ENCODE results near the gene SAA4. TPM values are rescaled to one million over a fixed set of nuclear protein-coding genes. Genes with fewer than 3 reads are reported as not detected.

The SAA4 gene
- total RNA-seq, 1 experiment from 2014 or later = not detected

DNA sequence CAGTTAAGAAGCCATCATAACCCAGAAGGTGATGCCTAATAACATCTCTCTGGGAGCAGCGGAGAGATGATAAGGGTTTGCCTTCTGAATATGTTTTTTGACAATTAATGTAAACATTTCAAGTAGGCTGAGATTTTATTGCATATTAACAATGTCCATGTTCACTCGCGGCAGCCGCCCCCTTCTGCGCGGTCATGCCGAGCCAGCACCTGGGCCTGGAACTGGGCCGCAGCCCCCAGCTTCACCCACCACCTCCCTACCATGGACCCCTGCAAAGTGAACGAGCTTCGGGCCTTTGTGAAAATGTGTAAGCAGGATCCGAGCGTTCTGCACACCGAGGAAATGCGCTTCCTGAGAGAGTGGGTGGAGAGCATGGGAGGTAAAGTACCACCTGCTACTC lies 25.1 kb upstream of the SAA4 start:
- DNase-seq (ENCODE audit: low read depth, low spot score) (no peak), ATAC-seq (no peak)
- Histone ChIP-seq H3K9me3 (ENCODE audit: control insufficient read depth in 1 of 2, insufficient read depth in 1 of 2, low read depth in 1 of 2, low read length in 2 of 2) (no peaks in the 10 kb centered on the region), H3K9me2 (ENCODE audit: insufficient read depth) (no peaks in the 10 kb centered on the region), H3K4me3 (replicated peaks in 1 of 2; ENCODE audit: low read depth in 1 of 2, low read length in 2 of 2) (no peak overlapping the region), H3K79me2 (ENCODE audit: insufficient read depth, low read length) (no peaks in the 10 kb centered on the region), H3K4me1 (ENCODE audit: control insufficient read depth in 1 of 2, insufficient read depth in 2 of 2, low read length in 2 of 2) (no peaks in the 10 kb centered on the region), H3K9ac (ENCODE audit: low read length) (no peak overlapping the region), H4K20me1 (ENCODE audit: insufficient read depth) (no peaks in the 10 kb centered on the region), H3K27me3 (ENCODE audit: insufficient read depth, low read length) (no peaks in the 10 kb centered on the region), H3K4me2 (ENCODE audit: low read length) (no peak overlapping the region), H2AFZ (ENCODE audit: low read depth, low read length, poor library complexity, severe bottlenecking) (no peak overlapping the region), H3K27ac (ENCODE audit: low read depth, low read length) (no peak overlapping the region), H3K36me3 (ENCODE audit: control insufficient read depth in 1 of 2, insufficient read depth in 2 of 2, low read length in 2 of 2) (no peaks in the 10 kb centered on the region)
- intact Hi-C loops (cut with micrococcal nuclease) = no loop called here
- ChIA-PET POLR2A (no interaction called here), RAD21 (ENCODE audit: low non-redundant PET in 1 of 2, low total read pairs in 2 of 2, uncharacterized antibody in 2 of 2, unreplicated experiment in 2 of 2) (no interaction called here), CTCF (no interaction called here)
- BruUV-seq (replicated peaks) = no TSS peak
- TF ChIP-seq YY1 (IDR thresholded peaks at IDR 0.05; ENCODE audit: extremely low read depth, insufficient replicate concordance, low read depth, low read length) (no peak), SP1 (IDR thresholded peaks at IDR 0.05; ENCODE audit: low read depth) (no peak), ZNF274 (IDR thresholded peaks at IDR 0.05; ENCODE audit: low read depth, low read length) (no peak), CEBPB (IDR thresholded peaks at IDR 0.05; ENCODE audit: low read depth) (no peak), CBX3 (IDR thresholded peaks at IDR 0.05; ENCODE audit: low read depth) (no peak), SIN3A (IDR thresholded peaks at IDR 0.05; ENCODE audit: low read depth) (no peak), ELF1 (IDR thresholded peaks at IDR 0.05; ENCODE audit: borderline replicate concordance, low read depth) (no peak), TCF7L2 (IDR thresholded peaks at IDR 0.05; ENCODE audit: borderline replicate concordance, extremely low read depth, insufficient read depth, insufficient read length) (no peak)

GRCh38 chr11:18259259-18259658 lies 22.7 kb upstream of the SAA4 start:
- no peaks in the 10 kb centered on the region for H3K27me3 ChIP-seq (ENCODE audit: insufficient read depth, low read length)
- ATAC-seq = no peak

More at GRCh38 chr11:18259259-18259658, 22.7 kb upstream of the SAA4 start:
- ChIA-PET RAD21 (ENCODE audit: low non-redundant PET in 1 of 2, low total read pairs in 2 of 2, uncharacterized antibody in 2 of 2, unreplicated experiment in 2 of 2) (interaction anchor here in 1 of 2 experiments (0.6 kb wide), 1 partner anchor 96 kb away, joined by 5 read pairs; no protein-coding TSS in a partner anchor), CTCF (no interaction called here), POLR2A (no interaction called here)
- no TSS peak for BruUV-seq (replicated peaks)
- no peaks in the 10 kb centered on the region for H4K20me1 ChIP-seq (ENCODE audit: insufficient read depth)
- no peaks in the 10 kb centered on the region for H3K36me3 ChIP-seq (ENCODE audit: control insufficient read depth in 1 of 2, insufficient read depth in 2 of 2, low read length in 2 of 2)
- H3K4me2 ChIP-seq (ENCODE audit: low read length) = no peak overlapping the region
- H3K4me3 ChIP-seq (replicated peaks in 1 of 2; ENCODE audit: low read depth in 1 of 2, low read length in 2 of 2) = no peak overlapping the region
- H3K9me3 ChIP-seq (ENCODE audit: control insufficient read depth in 1 of 2, insufficient read depth in 1 of 2, low read depth in 1 of 2, low read length in 2 of 2) = no peaks in the 10 kb centered on the region
- TF ChIP-seq EGR1 (IDR thresholded peaks at IDR 0.05; ENCODE audit: low read depth) (no peak), EZH2 (IDR thresholded peaks at IDR 0.05) (no peak), RAD21 (IDR thresholded peaks at IDR 0.05; ENCODE audit: low read depth) (no peak), ELF1 (IDR thresholded peaks at IDR 0.05; ENCODE audit: borderline replicate concordance, low read depth) (no peak), ZFX (IDR thresholded peaks at IDR 0.05) (no peak)
- TF ChIP-seq, protein P1, sequence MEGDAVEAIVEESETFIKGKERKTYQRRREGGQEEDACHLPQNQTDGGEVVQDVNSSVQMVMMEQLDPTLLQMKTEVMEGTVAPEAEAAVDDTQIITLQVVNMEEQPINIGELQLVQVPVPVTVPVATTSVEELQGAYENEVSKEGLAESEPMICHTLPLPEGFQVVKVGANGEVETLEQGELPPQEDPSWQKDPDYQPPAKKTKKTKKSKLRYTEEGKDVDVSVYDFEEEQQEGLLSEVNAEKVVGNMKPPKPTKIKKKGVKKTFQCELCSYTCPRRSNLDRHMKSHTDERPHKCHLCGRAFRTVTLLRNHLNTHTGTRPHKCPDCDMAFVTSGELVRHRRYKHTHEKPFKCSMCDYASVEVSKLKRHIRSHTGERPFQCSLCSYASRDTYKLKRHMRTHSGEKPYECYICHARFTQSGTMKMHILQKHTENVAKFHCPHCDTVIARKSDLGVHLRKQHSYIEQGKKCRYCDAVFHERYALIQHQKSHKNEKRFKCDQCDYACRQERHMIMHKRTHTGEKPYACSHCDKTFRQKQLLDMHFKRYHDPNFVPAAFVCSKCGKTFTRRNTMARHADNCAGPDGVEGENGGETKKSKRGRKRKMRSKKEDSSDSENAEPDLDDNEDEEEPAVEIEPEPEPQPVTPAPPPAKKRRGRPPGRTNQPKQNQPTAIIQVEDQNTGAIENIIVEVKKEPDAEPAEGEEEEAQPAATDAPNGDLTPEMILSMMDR (IDR thresholded peaks at IDR 0.05 in 2 of 3, conservative IDR thresholded peaks at IDR 0.05 in 1 of 3; ENCODE audit: borderline replicate concordance in 1 of 3, insufficient read depth in 1 of 3, low read depth in 2 of 3, low read length in 2 of 3) = no peak
- H3K27ac ChIP-seq (ENCODE audit: low read depth, low read length) = no peak overlapping the region
- no peaks in the 10 kb centered on the region for H3K4me1 ChIP-seq (ENCODE audit: control insufficient read depth in 1 of 2, insufficient read depth in 2 of 2, low read length in 2 of 2)
- DNase-seq (ENCODE audit: low read depth, low spot score) = no peak
- no peak overlapping the region for H3K9ac ChIP-seq (ENCODE audit: low read length)
- no peaks in the 10 kb centered on the region for H3K79me2 ChIP-seq (ENCODE audit: insufficient read depth, low read length)
- intact Hi-C loops (cut with micrococcal nuclease) = no loop called here
- H2AFZ ChIP-seq (ENCODE audit: low read depth, low read length, poor library complexity, severe bottlenecking) = no peak overlapping the region
- no peaks in the 10 kb centered on the region for H3K9me2 ChIP-seq (ENCODE audit: insufficient read depth)

Measured in HCT116 (cell line).